Liver (tissue), 3 donors: Measurements from ENCODE around the gene TMEM164.

Experiments
- CTCF ChIP-seq: fragments of 150-350 bp; IDR thresholded peaks from 2 replicates; pipeline ENCODE4 v1.5.1; 2017; ENCODE audit warnings: improper control_type of control experiment, low read depth, low read length; ENCODE audit not compliant: missing input control
- GABPA ChIP-seq, 2 donors: IDR thresholded peaks in 1 of 2; conservative IDR thresholded peaks in 1 of 2; 2 replicates each; pipeline ENCODE4 v1.6.1; 2016; ENCODE audit warnings: antibody characterized with exemption in 2 of 2, mild to moderate bottlenecking in 1 of 2, moderate library complexity in 1 of 2
- HNF4G ChIP-seq: IDR thresholded peaks from 2 replicates; pipeline ENCODE4 v1.6.1; 2016; ENCODE audit warnings: antibody characterized with exemption
- RAD21 ChIP-seq, 2 donors: IDR thresholded peaks; 2 replicates each; pipeline ENCODE4 v1.6.1; 2016; ENCODE audit warnings: antibody characterized with exemption in 2 of 2, mild to moderate bottlenecking in 2 of 2
- YY1 ChIP-seq: IDR thresholded peaks from 2 replicates; pipeline ENCODE4 v1.6.1; 2016; ENCODE audit warnings: antibody characterized with exemption, mild to moderate bottlenecking
- donor health status: healthy.
- donor health status: healthy.

- no peak for TF ChIP-seq GABPA (IDR thresholded peaks at IDR 0.05 in 1 of 2, conservative IDR thresholded peaks at IDR 0.05 in 1 of 2)
- TF ChIP-seq CTCF = no peak
- TF ChIP-seq RAD21 (IDR thresholded peaks at IDR 0.05) = no peak
- no peak for TF ChIP-seq HNF4G
- no peak for TF ChIP-seq YY1
Measured at GRCh38 chrX:110159235-110159634, 156.3 kb downstream of the TMEM164 start.
